Activated gamma-delta T cell (primary cell): ENCODE data around the gene RNGTT.

ENCODE experiments used
- DNase-seq: peaks from one replicate; lab custom pipeline; 2025; lab: John Stamatoyannopoulos, UW

RNGTT gene

GRCh38 chr6:88586371-88587149 lies 376.9 kb downstream of the RNGTT start:
- no peak for DNase-seq

DNA sequence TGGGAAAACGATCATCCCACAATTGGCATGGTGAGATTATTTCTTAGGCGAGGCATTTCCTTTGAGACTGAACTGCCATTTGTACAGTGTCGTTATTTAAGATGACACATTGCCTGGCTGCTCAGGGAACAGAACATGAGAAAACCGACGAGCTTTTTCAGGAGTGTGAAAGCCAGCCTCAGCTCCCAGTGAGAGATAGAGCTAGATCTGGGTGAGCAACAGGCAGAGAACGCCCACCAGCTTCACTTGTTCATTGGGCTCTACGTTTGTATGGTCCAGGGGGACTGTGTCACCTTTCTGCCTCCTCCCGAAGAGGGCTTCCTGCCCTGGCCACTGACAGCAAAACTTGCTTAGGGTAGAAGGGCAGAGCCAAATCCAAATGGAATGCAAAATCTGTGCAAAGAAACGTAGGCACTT lies 378.1 kb downstream of the RNGTT start:
- no peak for DNase-seq

DNA sequence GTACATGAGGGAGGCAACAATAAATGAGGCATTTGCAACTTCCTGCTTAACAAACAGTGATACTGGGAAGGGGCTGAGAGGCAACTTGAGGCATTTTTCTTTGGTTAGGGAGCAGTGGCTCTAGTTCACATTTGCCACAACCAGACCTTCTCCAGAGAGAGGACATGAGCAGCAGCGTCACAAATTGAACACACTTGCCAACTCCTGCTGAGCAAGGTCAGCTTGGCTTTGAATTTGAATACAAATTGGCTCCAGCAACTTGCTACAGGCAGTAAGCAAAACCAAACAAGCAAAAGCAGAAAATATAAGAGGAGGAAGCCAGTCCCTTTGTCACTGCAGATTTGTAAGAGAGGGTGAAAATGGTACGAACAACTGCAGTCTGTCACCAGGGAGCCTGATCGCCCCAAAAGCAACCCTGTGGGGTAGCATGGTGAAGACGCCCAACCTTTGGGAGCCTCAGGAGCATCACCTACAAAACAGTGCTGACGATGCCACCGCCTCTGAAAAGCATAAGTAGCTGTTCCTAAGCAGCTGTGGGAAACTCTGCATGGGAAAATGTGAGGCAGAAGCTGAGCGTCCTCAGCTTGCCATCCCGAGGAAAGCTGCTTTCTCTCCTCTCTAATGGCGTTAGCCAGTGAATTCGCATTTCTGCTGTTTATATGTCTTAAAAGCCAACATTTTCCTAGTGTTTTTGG lies 378.7 kb downstream of the RNGTT start:
- no peak for DNase-seq

DNA sequence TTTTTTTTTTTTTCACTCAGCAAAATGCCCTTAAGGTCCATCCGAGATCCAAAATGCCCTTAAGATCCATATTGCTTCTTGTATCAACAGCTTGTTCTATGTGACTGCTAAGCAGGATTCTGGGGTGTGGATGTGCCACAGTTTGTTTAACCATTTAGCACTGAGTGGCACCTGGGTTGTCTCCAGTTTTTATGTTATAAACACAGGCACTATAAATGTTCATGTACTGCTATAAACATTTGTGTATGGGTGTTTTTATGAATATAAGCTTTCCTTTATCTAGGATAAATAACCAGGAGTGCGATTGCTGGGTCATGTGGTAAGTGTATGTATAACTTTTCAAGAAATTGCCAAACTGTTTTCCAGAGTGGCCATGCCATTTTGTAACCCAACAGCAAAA lies 386.0 kb downstream of the RNGTT start:
- DNase-seq: no peak

- no peak for DNase-seq
Measured at GRCh38 chr6:88575536-88575935, 387.9 kb downstream of the RNGTT start.

GRCh38 chr6:88574651-88575050 lies 388.8 kb downstream of the RNGTT start:
- no peak for DNase-seq

GRCh38 chr6:88574031-88574430 lies 389.4 kb downstream of the RNGTT start:
- no peak for DNase-seq

DNA sequence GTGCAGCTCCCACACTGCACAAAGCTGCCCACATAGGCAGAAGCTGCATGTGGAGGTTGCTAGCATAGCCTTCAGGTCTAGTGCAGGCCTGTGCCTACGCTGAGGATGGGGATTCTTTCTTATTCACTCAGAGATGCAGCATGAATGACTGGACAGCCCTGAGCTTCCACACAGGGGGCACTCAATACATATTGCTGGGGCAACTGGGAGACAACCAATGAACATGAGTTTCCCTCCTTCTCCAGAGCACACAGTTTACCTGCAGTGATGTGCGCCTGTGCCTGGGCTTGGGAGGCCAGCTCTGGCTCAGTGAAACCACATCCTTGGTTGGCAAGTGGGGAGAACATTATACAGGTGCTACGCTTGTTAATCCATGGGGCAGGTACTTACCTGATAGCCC lies 389.9 kb downstream of the RNGTT start:
- DNase-seq: no peak

GRCh38 chr6:88572449-88573139 lies 390.8 kb downstream of the RNGTT start:
- no peak for DNase-seq

DNA sequence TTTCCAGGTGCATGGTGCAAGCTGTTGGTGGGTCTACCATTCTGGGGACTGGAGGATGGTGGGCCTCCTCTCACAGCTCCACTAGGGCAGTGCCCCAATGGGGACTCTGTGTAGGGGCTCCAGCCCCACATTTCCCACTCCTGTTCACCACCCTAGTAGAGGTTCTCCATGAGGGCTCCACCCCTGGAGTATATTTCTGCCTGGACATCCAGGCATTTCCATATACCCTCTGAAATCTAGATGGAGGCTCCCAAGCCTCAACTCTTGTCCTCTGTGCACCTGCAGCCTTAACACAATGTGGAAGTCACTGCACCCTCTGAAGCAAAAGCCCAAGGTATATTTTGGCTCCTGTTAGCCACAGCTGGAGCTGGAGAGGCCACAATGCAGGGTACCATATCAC lies 393.5 kb downstream of the RNGTT start:
- no peak for DNase-seq

DNA sequence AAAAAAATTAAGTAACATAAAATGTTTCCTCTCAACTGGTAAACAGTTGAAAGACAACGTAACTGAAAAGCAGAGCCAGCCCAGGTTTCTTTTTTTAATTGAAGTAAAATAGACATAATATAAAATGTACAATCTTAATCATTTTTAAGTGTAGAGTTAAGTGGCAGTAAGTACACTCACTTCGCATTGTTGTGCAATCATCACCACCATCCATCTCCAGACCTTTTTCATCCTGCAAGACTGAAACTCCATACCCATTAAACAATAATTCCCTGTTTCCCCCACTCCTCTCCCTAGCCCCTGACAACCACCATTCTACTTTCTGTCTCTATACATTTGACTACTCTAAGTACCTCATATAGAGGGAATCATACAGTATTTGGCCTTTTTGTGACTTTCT lies 395.7 kb downstream of the RNGTT start:
- DNase-seq: no peak

GRCh38 chr6:88566746-88567534 lies 396.5 kb downstream of the RNGTT start:
- DNase-seq: no peak

- no peak for DNase-seq
Measured at GRCh38 chr6:88565836-88566235, 397.6 kb downstream of the RNGTT start.

GRCh38 chr6:88565409-88565811 lies 398.0 kb downstream of the RNGTT start:
- no peak for DNase-seq

DNA sequence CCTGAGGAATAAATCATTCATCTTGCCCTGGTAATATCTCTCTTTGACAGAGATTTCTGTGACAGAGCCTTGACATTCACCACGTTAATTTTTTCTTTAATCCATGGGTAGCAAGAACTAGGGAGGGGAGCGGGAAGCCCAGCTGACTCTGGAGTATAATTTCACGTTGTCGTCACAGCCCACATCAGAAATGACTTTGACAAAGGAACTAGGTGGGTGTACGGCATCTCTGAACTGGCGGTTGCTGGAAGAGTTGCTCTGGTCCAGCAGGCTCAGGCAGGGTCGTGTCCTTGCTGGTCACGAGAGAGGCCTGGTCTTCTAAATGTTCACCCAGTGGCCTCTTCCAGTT lies 400.2 kb downstream of the RNGTT start:
- DNase-seq: no peak

DNA sequence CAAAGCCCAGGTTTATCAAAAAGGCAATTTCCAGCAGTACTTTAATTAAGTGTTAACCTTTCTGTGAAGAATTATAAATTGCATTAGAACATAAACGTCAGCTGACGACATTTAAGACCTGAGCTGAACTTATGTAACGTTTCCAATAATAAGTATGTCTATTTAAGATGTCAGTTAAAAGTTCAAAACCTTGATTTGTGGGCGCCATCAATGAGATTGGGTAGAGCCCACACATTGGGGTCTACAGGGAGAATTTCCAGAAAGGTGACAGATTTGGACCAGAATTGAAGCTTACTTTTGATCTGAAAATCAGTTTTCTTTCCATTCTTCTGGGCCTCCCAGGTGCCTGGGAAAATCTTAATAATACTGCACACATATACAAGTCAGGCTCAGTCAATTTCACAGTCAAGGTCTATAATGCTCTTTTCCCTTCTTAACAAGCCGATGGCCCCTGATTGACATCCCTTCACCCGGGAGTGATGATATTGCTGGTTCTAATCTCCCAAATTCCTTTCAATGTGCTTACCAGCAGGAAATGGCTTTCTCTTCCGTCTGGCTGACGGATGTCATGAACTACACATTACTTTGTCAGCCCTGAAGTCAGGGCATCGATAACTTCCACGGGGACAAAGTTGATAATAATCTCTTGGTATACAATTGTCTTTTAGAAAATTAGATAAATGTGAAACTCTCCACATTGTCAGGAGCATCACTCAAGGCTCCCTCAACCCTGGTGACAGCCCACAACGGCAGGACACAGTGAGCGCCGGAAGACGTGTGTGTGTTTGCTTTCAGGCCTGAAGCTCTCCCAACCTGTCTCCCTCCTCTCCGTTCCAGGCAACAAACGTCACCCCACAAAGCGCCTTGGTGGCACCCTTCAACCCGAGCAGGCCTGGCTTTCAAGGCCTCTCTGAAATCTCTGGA lies 400.8 kb downstream of the RNGTT start:
- no peak for DNase-seq

GRCh38 chr6:88561954-88562315 lies 401.5 kb downstream of the RNGTT start:
- DNase-seq: no peak

DNA sequence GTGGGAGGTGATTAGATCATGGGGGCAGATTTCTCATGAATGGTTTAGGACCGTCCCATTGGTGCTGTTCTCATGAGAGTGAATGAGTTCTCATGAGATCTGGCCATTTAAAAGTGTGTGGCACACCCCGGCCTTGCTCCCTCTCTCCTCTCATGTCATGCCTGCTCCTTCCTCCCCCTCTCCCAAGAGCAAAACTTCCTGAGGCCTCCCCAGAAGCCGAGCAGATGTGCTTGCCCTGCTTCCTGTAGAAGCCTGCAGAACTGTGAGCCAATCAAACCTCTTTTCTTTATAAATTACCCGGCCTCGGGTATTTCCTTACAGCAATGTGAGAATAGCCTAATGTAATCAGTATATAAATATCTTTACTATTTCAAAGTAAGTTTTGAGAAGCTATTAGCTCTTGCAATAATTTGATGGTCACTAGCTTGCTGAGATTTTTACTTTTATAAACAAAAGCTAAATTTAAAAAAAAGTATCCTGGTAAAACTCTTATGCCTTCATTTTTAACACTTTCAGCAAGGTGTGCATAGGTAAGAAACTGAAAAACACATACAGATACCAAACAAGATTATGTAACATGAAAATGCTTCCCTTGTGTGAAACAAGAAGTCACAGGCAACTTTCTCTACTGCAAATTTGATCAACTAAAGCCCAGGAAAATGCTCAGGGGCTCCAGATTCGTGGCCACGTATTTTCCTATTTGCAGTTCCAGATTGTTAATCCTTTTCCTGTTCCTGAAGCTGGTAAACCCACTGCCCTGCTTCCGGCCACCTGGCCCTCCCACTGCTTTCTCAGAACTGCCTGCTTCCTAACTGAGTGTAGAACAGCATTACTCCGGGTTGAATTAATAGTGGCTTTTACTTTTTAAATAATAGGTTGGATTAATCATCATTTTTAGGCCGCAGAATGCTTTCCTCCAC lies 402.1 kb downstream of the RNGTT start:
- DNase-seq: no peak
